Measurements from ENCODE around the gene SLC2A1.

GRCh38 chr1:42979036-42979430, 20.4 kb upstream of the SLC2A1 start:
- no peak for TF ChIP-seq CTCF (optimal IDR thresholded peaks at IDR 0.05 in 1 of 3, IDR thresholded peaks at IDR 0.05 in 1 of 3, conservative IDR thresholded peaks at IDR 0.05 in 1 of 3; ENCODE audit: extremely low read depth in 1 of 3, insufficient read depth in 2 of 3, low read length in 3 of 3)
- TF ChIP-seq EZH2 (IDR thresholded peaks at IDR 0.05; ENCODE audit: low read length): no peak
